HG03159 (cell line): ENCODE data around the gene LAPTM4A.
A peak's percentile ranks its signal among the peaks of the same experiment; 100 is the strongest.

Experiments used
- ATAC-seq: cut with Tn5 transposase; IDR thresholded peaks from one replicate; pipeline ENCODE4 v1.9.1; 2021; ENCODE audit warnings: mild to moderate bottlenecking, moderate library complexity; ENCODE audit not compliant: unreplicated experiment

Gene LAPTM4A

DNA sequence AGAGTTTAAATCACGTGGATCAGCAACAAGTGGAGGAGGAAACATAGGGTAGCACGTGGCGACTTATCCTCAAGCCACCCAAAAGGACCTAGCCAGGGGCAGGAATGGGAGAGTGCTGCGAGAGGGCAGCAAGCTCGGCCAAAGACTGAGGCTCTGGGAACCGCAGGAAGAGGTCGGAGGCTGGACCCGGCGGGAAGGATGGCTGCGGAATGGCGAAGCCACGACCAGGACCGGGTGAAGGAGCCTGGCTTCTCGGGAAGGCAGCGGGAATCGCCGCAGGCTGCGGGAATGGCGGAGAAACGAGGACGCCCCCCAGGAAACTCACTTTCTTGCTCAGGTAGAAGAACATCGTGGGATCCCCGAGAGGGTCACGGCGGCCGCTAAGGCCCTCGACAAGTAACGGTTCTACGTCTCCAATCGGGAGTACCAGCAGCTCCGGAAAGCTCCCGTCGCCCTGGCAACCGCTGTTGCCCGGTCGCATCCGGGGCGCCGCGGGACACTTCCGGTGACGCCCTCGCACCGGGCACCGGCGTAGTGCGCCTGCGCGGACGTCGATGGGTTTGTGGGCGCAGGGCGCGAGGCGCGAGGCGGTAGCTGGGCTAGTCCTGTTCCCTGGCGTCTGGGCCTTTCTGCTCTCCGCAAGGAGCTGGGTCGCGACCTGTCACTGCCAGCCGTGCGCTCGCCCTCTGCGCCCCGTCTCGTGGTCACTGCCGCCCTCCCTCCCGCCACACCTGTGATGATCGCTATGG is 61.6 kb downstream of the LAPTM4A start, which contains the start of gene WDR35:
WDR35 (minus strand) TSS at position 439 of the 749 bp plus-strand sequence; CDS start at position 349, 90 bp downstream.
- peak; percentile 89 for ATAC-seq

DNA sequence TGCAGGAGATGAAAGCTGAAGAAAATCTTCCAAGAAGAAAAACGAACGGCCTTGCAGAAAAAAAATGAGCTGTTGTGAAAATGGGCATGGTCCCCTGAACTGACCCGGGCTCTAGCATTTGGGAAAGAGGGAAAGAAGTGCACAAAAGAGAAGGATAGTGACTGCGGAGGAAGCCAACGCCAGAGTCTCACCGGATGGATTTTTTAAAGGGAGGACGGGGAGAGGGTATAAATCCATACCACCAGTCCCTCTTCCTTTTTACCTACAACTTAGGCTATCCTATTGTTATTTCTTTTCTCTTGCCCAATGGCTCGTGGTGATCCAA is 62.1 kb downstream of the LAPTM4A start:
- peak; percentile 2 for ATAC-seq

DNA sequence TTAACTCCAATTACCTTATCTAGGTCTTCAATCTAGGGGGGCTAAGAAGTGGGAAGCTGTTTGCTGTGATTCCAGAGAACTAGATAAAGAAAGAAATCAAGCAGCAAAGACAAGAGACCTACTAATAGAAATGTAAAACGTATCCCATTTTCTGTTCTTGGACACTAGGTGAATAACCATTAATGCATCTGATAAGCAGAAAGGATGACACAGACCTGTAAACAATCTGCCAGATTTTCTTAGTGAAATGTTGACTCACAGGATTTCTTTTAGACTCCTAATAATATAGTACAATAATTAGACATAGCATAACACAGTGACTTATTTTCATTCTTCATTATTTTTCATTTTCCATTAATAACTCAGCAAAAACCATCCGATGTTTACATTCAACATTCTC is 62.8 kb downstream of the LAPTM4A start:
- ATAC-seq: no peak

DNA sequence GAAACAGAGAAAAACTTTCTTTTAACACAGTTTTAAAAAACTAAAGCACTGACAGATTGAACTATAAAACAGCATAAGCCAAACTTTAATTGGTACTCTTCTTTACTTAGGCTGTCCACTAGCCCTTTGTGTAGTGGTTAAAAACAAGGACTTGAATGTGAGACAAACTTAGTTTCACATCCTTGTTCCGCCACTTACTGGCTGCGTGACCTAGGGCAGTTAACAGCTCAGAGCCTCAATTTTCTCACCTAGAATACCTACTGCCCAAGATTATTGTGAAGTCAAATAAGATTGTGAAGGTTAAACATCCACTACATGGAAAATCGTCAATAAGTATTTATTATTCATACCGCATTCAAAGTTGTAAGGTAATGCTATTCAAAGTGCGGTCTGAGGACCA is 63.5 kb downstream of the LAPTM4A start:
- ATAC-seq: peak; percentile 72
